ENCODE measurements around the gene GPC5.

DNA sequence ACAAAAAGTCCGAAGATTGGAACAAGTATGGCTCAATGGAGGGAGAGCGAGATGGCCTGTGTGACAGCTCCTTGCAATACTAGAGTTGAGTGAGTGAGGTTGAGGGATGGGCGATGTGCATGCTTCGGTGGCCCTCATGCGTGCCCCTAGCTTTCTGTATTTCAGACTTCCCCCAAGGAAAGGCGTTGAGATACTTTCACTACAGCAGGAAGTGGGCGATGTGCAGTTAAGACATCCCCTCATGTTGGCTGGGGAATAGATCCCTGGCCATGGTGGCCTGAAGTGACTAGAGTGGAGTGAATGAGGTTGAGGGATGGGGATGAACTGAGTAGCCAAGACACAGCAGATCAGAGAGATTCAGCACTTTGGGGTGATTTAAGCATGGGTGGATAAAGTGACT lies 1194.3 kb downstream of the GPC5 start:
- TF ChIP-seq CTCF (IDR thresholded peaks at IDR 0.05) (no peak), POLR2A (IDR thresholded peaks at IDR 0.05) (no peak)
